NCI-H460 (cell line): ENCODE measurements around the gene ZBED6. TPM values are rescaled to one million over a fixed set of nuclear protein-coding genes. Genes with fewer than 3 reads are reported as not detected.
"Not testable (repeated sequence)": the region's sequence is repeated elsewhere in the genome, so short reads cannot be mapped to it uniquely, and the experiment has no call there.

Source experiments
- DNase-seq: peaks from one replicate; pipeline ENCODE4 v3.0.0-alpha.2; 2016; ENCODE audit warnings: low read depth; ENCODE audit errors: extremely low read depth
- polyA plus RNA-seq: library from polyadenylated mRNA; depleted of rRNA; stranded (reverse); fragments of >200 nt; gene quantifications from 2 replicates; pipeline ENCODE4 v1.2.3, GENCODE V29; 2014; cell fraction: nucleus; rRNA removed
- total RNA-seq: library from RNA; depleted of rRNA; stranded (reverse); fragments of >200 nt; shearing (Covaris generic); gene quantifications from 2 replicates; pipeline ENCODE4 v1.2.3, GENCODE V29; 2014; rRNA removed

ZBED6 gene
- 21.4 and 22.8 TPM in 2 replicates for total RNA-seq
- 2.5 and 11.5 TPM in 2 replicates for polyA plus RNA-seq

GRCh38 chr1:203795441-203796235, at the start of gene ZBED6, which contains the start of gene ZC3H11A:
Gene ZBED6 (plus strand): TSS chr1:203795623. CDS start chr1:203797523, 1,900 bp downstream.
Gene ZC3H11A (plus strand): TSS chr1:203795623. CDS start chr1:203817071, 21,448 bp downstream.
- peak; percentile 99 for DNase-seq

DNA sequence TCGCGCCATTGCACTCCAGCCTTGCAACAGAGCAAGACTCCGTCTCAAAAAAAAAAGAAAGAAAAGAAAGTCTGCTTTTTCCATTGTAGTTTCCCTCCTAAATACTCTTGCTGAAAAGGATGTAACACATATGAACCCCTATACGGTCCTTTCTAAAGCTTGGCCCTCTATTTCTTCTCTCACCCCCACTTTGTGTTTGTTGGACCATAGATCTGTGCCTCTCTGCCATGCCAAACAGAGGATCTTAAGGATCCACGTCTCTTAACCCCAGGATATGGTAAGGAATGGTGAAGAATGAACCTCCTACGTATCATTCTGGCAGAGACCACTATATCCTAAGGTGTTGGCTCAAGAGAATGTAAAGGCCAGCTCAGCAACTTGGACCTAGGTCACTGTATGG, 49.1 kb upstream of the ZBED6 start:
- DNase-seq, result no peak

GRCh38 chr1:203751051-203751450, 44.4 kb upstream of the ZBED6 start:
- DNase-seq, result no peak

- not testable (repeated sequence) for DNase-seq
These were observed 43.6 kb upstream of the ZBED6 start for GRCh38 chr1:203751618-203752361.

DNA sequence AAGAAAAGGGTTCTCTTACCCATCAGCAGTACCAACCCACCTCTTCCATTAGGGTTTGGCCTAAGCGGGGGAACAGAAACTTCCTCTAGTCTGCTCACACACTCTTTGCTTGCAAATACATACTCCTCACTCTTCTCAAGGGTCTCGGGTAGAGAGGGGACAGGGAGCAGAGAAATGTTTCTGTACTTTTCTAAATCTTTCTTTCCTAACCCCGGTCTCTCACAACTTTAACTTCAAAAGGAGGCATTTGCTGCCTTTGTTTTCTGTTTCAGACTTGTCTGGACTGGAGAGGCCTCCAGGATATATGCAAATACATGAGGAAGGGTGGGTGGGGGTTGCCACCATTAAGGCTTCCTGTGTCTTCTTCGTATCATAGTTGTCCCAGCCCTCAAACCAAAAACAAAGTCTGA, 41.0 kb upstream of the ZBED6 start:
- DNase-seq, result no peak

- no peak for DNase-seq
These were observed 39.4 kb upstream of the ZBED6 start for GRCh38 chr1:203756036-203756435.

DNA sequence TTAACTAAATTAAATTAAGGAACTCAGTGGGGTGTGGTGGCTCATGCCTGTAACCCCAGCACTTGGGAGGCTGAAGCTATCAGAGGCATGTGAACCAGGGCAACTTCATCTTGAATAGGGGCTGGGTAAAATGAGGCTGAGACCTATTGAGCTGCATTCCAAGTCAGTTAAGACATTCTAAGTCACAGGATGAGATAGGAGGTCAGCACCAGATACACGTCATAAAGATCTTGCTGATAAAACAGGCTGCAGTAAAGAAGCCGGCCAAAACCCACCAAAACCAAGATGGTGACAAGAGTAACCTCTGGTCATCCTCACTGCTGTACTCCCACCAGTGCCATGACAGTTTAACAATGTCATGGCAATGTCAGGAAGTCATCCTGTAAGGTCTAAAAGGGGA, 36.7 kb upstream of the ZBED6 start:
- not testable (repeated sequence) for DNase-seq

- DNase-seq, result no peak
These were observed 34.9 kb upstream of the ZBED6 start for GRCh38 chr1:203760506-203760905.

- DNase-seq, result not testable (repeated sequence)
These were observed 33.5 kb upstream of the ZBED6 start for GRCh38 chr1:203761958-203762357.

GRCh38 chr1:203763505-203763904, 31.9 kb upstream of the ZBED6 start:
- no peak for DNase-seq

DNA sequence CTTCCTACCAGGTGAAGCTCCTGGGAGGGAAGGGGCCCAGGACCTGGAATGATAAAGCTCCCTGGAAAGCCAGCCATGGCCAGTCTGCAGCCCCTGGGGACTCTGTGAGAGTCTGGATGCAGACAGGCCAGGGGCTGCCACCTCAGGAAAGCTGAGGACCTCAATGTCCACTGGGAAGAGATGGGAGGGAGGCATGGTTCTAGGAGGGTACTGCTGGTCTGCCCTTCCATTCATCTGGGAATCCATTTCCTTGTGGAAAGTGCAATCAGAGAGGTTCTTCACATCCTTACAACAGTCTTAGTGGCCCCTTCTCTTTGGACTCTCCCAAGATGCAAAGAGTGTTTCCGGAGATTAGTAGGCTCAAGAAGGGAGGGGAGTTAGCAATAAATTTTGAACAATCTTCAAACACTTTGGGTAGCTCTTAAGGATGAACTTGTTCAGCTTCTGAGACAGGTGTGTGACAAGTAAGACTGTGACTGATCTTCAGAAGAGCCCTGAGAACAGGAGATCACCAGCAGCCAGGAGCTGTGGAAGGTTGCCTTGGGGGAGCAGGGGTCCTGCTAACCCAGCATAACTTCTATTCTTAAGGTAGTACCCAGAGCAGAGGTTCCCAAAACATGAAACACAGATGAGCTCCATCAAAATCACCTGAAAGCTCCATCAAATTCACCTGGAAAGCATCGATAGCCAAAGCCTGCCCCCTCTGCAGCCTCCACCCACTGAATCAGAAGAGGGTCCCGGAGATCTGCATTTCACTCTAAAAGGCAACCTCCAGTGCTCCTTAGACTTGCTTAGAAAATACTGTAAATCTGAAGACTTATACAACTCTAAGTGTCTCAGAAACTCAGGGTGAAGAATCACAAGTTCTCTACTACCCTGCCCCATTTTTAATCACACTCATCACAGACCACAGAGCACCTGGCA, 31.1 kb upstream of the ZBED6 start:
- DNase-seq, result no peak

GRCh38 chr1:203765029-203765837, 30.2 kb upstream of the ZBED6 start, which contains the start of gene LAX1:
Gene LAX1 (plus strand): TSS chr1:203765183. CDS start chr1:203765566, 383 bp downstream.
- DNase-seq, result no peak

DNA sequence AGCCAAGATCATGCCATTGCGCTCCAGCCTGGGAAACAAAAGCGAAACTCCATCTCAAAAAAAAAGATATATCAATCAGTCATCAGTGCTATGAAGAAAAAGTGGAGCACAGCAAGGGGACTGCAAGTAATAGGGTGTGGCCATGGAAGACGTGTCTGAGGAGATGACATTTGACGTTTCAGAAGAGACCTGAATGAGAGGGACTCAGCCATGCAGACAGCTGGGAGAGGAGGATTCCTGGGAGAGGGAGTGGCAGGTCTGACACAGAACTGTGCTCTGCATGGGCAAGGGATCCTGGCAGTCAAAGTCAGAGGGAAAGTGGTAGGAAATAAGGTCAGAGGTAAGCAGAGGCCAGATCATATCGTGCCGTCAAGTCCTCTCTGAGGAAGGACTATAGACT, 27.2 kb upstream of the ZBED6 start:
- DNase-seq, result no peak

DNA sequence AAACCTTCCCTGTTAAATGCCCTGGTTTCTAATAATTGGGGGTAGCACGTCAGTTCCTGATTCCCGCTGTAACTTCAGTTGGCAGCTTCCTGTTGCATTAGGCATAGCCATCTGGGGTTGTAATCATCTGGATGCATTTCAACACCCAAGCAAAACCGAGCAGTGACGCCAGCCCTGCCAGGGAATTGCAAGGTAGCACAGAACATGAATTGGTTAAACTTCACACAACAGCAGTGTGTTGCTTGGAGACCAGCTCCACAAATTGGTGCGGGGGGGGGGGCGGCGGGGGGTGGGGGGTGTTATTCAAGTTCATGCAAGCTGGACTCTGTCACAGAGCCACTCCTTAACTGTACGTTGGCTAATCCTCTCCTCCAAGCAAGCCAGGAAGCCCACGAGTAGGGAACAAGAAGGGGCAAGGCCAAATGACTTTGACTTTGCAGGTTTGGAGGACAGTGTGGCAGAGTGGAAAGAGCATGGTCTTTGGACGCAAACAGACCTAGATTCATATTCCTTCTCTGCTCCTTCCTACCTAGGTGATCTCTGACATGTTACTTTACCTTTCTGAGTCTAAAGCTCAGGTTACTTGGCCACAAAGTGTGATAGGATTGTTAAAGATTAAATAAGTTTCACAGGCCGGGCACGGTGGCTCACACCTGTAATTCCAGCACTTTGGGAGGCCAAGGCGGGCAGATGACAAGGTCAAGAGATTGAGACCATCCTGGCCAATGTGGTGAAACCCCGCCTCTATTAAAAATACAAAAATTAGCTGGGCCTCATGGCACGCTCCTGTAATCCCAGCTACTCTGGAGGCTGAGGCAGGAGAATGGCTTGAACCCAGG, 25.7 kb upstream of the ZBED6 start:
- peak; percentile 36 for DNase-seq

DNA sequence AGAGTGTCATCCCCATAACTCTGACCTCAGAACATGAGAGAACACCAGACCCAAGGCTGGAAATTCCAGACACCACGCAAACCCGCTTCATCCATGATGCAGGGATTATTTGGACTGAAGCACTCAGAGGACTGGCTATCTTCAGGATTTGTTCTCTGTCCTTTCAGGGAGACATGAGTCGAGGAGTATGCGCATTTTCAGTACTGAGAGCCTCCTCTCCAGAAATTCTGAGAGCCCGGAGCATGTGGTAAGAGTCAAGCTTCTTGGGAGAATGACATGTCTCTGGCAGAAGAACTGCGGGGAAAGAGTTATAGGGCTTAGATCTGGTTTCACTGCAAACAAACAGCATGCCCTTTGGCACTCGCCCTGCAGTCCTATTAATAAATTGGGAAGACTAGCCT, 23.5 kb upstream of the ZBED6 start:
- no peak for DNase-seq

- DNase-seq, result no peak
These were observed 22.6 kb upstream of the ZBED6 start for GRCh38 chr1:203772836-203773235.

GRCh38 chr1:203776636-203777035, 18.8 kb upstream of the ZBED6 start:
- DNase-seq, result peak; percentile 9

DNA sequence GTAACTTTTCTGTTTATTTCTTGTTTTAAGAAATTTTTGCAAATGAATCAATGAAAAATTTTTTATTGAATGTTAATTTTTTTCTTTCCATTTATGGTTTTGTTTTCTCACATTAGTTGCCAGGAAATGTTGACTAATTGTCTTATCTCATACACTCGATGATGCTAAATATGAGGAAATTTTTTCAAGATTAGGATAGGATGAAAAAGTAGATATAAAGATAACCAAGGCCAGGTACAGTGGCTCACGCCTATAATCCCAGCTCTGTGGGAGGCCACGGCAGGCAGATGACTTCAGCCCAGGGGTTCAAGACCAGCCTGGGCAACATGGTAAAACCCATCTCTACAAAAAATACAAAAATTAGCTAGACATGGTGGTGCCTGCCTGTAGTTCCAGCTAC, 17.8 kb upstream of the ZBED6 start:
- no peak for DNase-seq

DNA sequence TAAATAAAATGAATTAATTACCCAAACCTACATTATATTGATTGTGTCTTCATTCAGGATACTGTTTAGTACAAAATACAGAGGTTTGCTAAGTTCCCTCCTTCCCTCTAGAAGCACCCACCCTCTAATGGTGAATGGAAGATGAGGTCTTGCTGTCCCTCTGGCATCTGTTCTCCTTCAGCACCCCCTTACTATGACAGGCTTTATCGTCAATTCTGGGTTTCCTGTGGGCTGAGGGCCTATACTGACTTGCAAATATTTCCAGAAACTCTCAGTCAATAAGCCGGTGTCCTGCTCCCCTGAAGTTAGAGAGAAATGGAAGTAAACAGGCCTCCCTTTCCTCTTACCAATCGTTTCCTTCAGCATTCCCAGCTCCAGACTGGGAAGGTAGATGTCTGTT, 17.3 kb upstream of the ZBED6 start:
- no peak for DNase-seq
